HCT116 (cell line): ENCODE results near the gene AUTS2. TPM values are rescaled to one million over a fixed set of nuclear protein-coding genes. Genes with fewer than 3 reads are reported as not detected.

Experiments
- ATAC-seq: fragments of 200-7000 bp; cut with Tn5 transposase; 2 replicates; pipeline ENCODE4 v1.9.1; 2020; ENCODE audit warnings: mild to moderate bottlenecking, moderate library complexity
- BruUV-seq: library from RNA; stranded (reverse); fragments of 400-500 nt; replicated peaks from 2 replicates; lab custom pipeline; 2021; lab: Mats Ljungman, UMichigan
- CTCF ChIA-PET: fragments of 300-600 bp; sonication (Branson Sonifier 250); formaldehyde crosslinking; loops from one replicate; lab custom pipeline; 2021; ENCODE audit warnings: antibody characterized with exemption; lab: Charles Lee
- POLR2A ChIA-PET: fragments of 300-600, 350-600 bp; sonication (Branson Sonifier 250); formaldehyde crosslinking; loops from one replicate; lab custom pipeline; 2021; ENCODE audit warnings: antibody characterized with exemption; lab: Charles Lee
- RAD21 ChIA-PET, 2 experiments: fragments of 300-600 bp; sonication (Branson Sonifier 250); formaldehyde crosslinking; loops; one replicate each; lab custom pipeline; 2023; ENCODE audit warnings: low total read pairs in 2 of 2; ENCODE audit not compliant: uncharacterized antibody in 2 of 2, unreplicated experiment in 2 of 2, low non-redundant PET in 1 of 2; lab: Charles Lee
- DNase-seq: peaks from one replicate; pipeline ENCODE4 v3.0.0-alpha.2; 2010; ENCODE audit warnings: low read depth, low spot score
- H2AFZ ChIP-seq: fragments of 200-600 bp; shearing (Covaris generic), sonication (generic); 2 replicates; pipeline ENCODE4 v1.6.1; 2017; ENCODE audit warnings: low read depth, mixed run types, mixed read lengths, antibody characterized with exemption, low read length; ENCODE audit not compliant: poor library complexity, severe bottlenecking
- H3K27ac ChIP-seq: 2 replicates; pipeline ENCODE4 v1.5.1; 2012; ENCODE audit warnings: low read depth, low read length
- H3K27me3 ChIP-seq: fragments of 200-600 bp; sonication (generic); 2 replicates; pipeline ENCODE4 v1.6.1; 2016; ENCODE audit warnings: mixed run types, low read length, mixed read lengths; ENCODE audit not compliant: insufficient read depth
- H3K36me3 ChIP-seq, 2 experiments: fragments of 200-500 bp in 1 of 2; fragments of 200-600 bp in 1 of 2; sonication (Bioruptor generic) in 1 of 2; sonication (generic) in 1 of 2; 2 replicates each; pipeline versions ENCODE4 v1.5.1 to v1.6.1; 2014 to 2016; ENCODE audit warnings: low read length in 2 of 2, inconsistent platforms in 1 of 2, mixed read lengths in 1 of 2, mixed run types in 1 of 2; ENCODE audit not compliant: insufficient read depth in 2 of 2, control insufficient read depth in 1 of 2
- H3K4me1 ChIP-seq, 2 experiments: fragments of 200-600 bp in 1 of 2; sonication (generic) in 1 of 2; 2 replicates each; pipeline versions ENCODE4 v1.5.1 to v1.6.1; 2012 to 2017; ENCODE audit warnings: low read length in 2 of 2, inconsistent platforms in 1 of 2, mild to moderate bottlenecking in 1 of 2, mixed read lengths in 1 of 2, mixed run types in 1 of 2, moderate library complexity in 1 of 2; ENCODE audit not compliant: insufficient read depth in 2 of 2, control insufficient read depth in 1 of 2
- H3K4me2 ChIP-seq: fragments of 200-600 bp; sonication (generic); 2 replicates; pipeline ENCODE4 v1.6.1; 2017; ENCODE audit warnings: mixed run types, low read length, mixed read lengths
- H3K4me3 ChIP-seq, 2 experiments: fragments of 200-600 bp in 1 of 2; sonication (generic) in 1 of 2; replicated peaks in 1 of 2; 2 replicates each; pipeline ENCODE4 v1.5.1; 2011 to 2016; ENCODE audit warnings: low read length in 2 of 2, control low read depth in 1 of 2, low read depth in 1 of 2, mild to moderate bottlenecking in 1 of 2, mixed read lengths in 1 of 2, mixed run types in 1 of 2
- H3K79me2 ChIP-seq: fragments of 200-600 bp; sonication (generic); 2 replicates; pipeline ENCODE4 v1.6.1; 2017; ENCODE audit warnings: mild to moderate bottlenecking, mixed run types, low read length, moderate library complexity, mixed read lengths; ENCODE audit not compliant: insufficient read depth
- H3K9ac ChIP-seq: fragments of 200-600 bp; sonication (generic); 2 replicates; pipeline ENCODE4 v1.6.1; 2016; ENCODE audit warnings: low read length, mixed read lengths
- H3K9me2 ChIP-seq: fragments of 200-600 bp; sonication (generic), shearing (Covaris generic); 2 replicates; pipeline ENCODE4 v1.6.1; 2017; ENCODE audit warnings: mixed run types, mild to moderate bottlenecking, moderate library complexity; ENCODE audit not compliant: insufficient read depth
- H3K9me3 ChIP-seq, 2 experiments: fragments of 200-500 bp in 1 of 2; fragments of 200-600 bp in 1 of 2; sonication (Bioruptor generic) in 1 of 2; sonication (generic) in 1 of 2; 2 replicates each; pipeline ENCODE4 v1.6.1; 2014 to 2017; ENCODE audit warnings: low read length in 2 of 2, mixed read lengths in 2 of 2, inconsistent platforms in 1 of 2, low read depth in 1 of 2, mild to moderate bottlenecking in 1 of 2, mixed run types in 1 of 2, moderate library complexity in 1 of 2; ENCODE audit not compliant: control insufficient read depth in 1 of 2, insufficient read depth in 1 of 2
- H4K20me1 ChIP-seq: fragments of 200-600 bp; sonication (generic), shearing (Covaris generic); 2 replicates; pipeline ENCODE4 v1.6.1; 2017; ENCODE audit warnings: mixed run types, mild to moderate bottlenecking, moderate library complexity; ENCODE audit not compliant: insufficient read depth
- EGR1 ChIP-seq: IDR thresholded peaks from 2 replicates; pipeline ENCODE4 v1.6.1; 2012; ENCODE audit warnings: low read depth
- EZH2 ChIP-seq: fragments of 200-600 bp; sonication (generic); IDR thresholded peaks from 2 replicates; pipeline ENCODE4 v1.6.1; 2017; ENCODE audit warnings: antibody characterized with exemption, mixed run types
- EZH2phosphoT487 ChIP-seq: fragments of 200-600 bp; IDR thresholded peaks from 2 replicates; pipeline ENCODE4 v1.6.1; 2018; ENCODE audit warnings: antibody characterized with exemption, borderline replicate concordance
- FOSL1 ChIP-seq: IDR thresholded peaks from 2 replicates; pipeline ENCODE4 v1.6.1; 2012; ENCODE audit warnings: low read depth
- JUND ChIP-seq: IDR thresholded peaks from 2 replicates; pipeline ENCODE4 v1.6.1; 2012
- POLR2A ChIP-seq: IDR thresholded peaks from 2 replicates; pipeline ENCODE4 v1.7.0; 2011; ENCODE audit warnings: borderline replicate concordance; ENCODE audit not compliant: insufficient read depth, insufficient read length; ENCODE audit errors: extremely low read depth
- POLR2AphosphoS5 ChIP-seq: IDR thresholded peaks from 2 replicates; pipeline ENCODE4 v1.6.1; 2011; ENCODE audit warnings: mild to moderate bottlenecking, low read depth, low read length, moderate library complexity
- RAD21 ChIP-seq: IDR thresholded peaks from 2 replicates; pipeline ENCODE4 v1.6.1; 2012; ENCODE audit warnings: low read depth, mild to moderate bottlenecking
- TCF7L2 ChIP-seq: IDR thresholded peaks from 2 replicates; pipeline ENCODE4 v1.7.0; 2011; ENCODE audit warnings: borderline replicate concordance, inconsistent platforms; ENCODE audit not compliant: insufficient read depth, insufficient read length; ENCODE audit errors: extremely low read depth
- YY1 ChIP-seq: IDR thresholded peaks from 2 replicates; pipeline ENCODE4 v1.6.1; 2011; ENCODE audit warnings: low read length, low read depth, moderate library complexity, mild to moderate bottlenecking; ENCODE audit not compliant: insufficient replicate concordance; ENCODE audit errors: extremely low read depth
- ZFX ChIP-seq: fragments of 450-650 bp; IDR thresholded peaks from 2 replicates; pipeline ENCODE4 v1.6.1; 2017
- ZNF274 ChIP-seq: fragments of 200-500 bp; sonication (Bioruptor generic); IDR thresholded peaks from 2 replicates; pipeline ENCODE4 v1.6.1; 2014; ENCODE audit warnings: mild to moderate bottlenecking, low read depth, low read length, inconsistent platforms
- intact Hi-C: fragments of 100-400 bp; cut with micrococcal nuclease; formaldehyde crosslinking; loops from 2 replicates; pipeline ENCODE4 v1.10.0; 2022
- total RNA-seq: library from RNA; stranded (reverse); gene quantifications from one replicate; pipeline ENCODE4 v1.2.1, GENCODE V29; 2021; ENCODE audit not compliant: unreplicated experiment
- TF ChIP-seq, protein P1 (sequence below): IDR thresholded peaks from 2 replicates; pipeline ENCODE4 v1.6.1; 2012
- TF ChIP-seq, protein P2 (sequence below): IDR thresholded peaks from 2 replicates; pipeline ENCODE4 v1.6.1; 2012
- TF ChIP-seq, protein P3 (sequence below): IDR thresholded peaks from 2 replicates; pipeline ENCODE4 v1.6.1; 2011; ENCODE audit warnings: mild to moderate bottlenecking, low read length, moderate library complexity; ENCODE audit not compliant: insufficient replicate concordance; ENCODE audit errors: extremely low read depth
- TF ChIP-seq, protein P4 (sequence below), 3 experiments: fragments of 200-600 bp in 1 of 3; sonication (generic) in 1 of 3; IDR thresholded peaks in 2 of 3; conservative IDR thresholded peaks in 1 of 3; 2 replicates each; pipeline ENCODE4 v1.5.1; 2012 to 2017; ENCODE audit warnings: low read depth in 2 of 3, low read length in 2 of 3, antibody characterized with exemption in 1 of 3, borderline replicate concordance in 1 of 3, control low read depth in 1 of 3, mild to moderate bottlenecking in 1 of 3, mixed read lengths in 1 of 3, mixed run types in 1 of 3, moderate library complexity in 1 of 3; ENCODE audit not compliant: insufficient read depth in 1 of 3
- TF ChIP-seq, protein P5 (sequence below): IDR thresholded peaks from 2 replicates; pipeline ENCODE4 v1.6.1; 2012; ENCODE audit warnings: low read depth

AUTS2 gene
- total RNA-seq, 1 experiment from 2014 or later, result 0.93 TPM

DNA sequence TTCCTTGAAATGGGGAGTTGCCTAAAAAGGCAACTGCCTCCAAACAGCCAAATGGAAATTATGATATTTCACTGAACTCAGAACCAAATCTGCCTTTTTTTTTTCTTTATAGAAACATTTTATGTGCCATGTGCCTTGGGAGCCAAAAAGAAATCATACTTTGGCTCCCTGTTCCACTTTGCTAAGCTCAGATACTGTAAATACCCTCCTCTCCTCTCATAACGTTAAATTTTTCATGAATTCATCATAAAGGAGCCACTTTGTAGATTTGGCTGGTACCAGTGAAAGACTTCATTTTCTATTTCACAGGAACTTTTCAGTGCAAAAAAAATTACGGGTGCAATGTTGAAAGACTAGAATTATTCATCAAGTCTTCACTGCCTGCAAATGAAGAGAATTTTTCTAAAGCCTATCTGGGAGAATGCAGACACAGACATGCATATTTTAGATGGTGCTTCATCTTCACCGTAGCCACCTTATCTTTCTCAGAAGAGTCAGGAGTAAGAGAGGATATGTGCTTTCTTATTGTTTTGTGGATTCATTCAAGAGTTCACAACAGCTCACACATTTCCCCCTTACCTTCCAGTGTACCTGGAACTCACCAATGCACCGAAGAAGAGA is 791.4 kb downstream of the AUTS2 start:
- BruUV-seq, result no TSS peak
- no peak for ATAC-seq

More for the DNA sequence above, 791.4 kb downstream of the AUTS2 start:
- Histone ChIP-seq H3K27me3 (no peaks in the 10 kb centered on the region), H3K9me3 (peaks cover 3 to 26% of the 10 kb centered on the region in 2 experiments; a peak in 2 of 4 replicates), H3K36me3 (no peaks in the 10 kb centered on the region), H3K27ac (no peak overlapping the region), H4K20me1 (no peaks in the 10 kb centered on the region), H3K4me3 (no peak overlapping the region), H3K79me2 (no peaks in the 10 kb centered on the region), H3K9ac (no peak overlapping the region), H3K4me1 (no peaks in the 10 kb centered on the region), H3K9me2 (no peaks in the 10 kb centered on the region), H3K4me2 (no peak overlapping the region), H2AFZ (no peak overlapping the region)
- DNase-seq, result no peak
- TF ChIP-seq, protein P1, sequence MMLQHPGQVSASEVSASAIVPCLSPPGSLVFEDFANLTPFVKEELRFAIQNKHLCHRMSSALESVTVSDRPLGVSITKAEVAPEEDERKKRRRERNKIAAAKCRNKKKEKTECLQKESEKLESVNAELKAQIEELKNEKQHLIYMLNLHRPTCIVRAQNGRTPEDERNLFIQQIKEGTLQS, result no peak
- TF ChIP-seq JUND, result no peak
- no peak for TF ChIP-seq TCF7L2
- TF ChIP-seq, protein P2, sequence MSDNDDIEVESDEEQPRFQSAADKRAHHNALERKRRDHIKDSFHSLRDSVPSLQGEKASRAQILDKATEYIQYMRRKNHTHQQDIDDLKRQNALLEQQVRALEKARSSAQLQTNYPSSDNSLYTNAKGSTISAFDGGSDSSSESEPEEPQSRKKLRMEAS, result no peak
- TF ChIP-seq, protein P3, sequence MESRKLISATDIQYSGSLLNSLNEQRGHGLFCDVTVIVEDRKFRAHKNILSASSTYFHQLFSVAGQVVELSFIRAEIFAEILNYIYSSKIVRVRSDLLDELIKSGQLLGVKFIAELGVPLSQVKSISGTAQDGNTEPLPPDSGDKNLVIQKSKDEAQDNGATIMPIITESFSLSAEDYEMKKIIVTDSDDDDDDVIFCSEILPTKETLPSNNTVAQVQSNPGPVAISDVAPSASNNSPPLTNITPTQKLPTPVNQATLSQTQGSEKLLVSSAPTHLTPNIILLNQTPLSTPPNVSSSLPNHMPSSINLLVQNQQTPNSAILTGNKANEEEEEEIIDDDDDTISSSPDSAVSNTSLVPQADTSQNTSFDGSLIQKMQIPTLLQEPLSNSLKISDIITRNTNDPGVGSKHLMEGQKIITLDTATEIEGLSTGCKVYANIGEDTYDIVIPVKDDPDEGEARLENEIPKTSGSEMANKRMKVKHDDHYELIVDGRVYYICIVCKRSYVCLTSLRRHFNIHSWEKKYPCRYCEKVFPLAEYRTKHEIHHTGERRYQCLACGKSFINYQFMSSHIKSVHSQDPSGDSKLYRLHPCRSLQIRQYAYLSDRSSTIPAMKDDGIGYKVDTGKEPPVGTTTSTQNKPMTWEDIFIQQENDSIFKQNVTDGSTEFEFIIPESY, result no peak
- TF ChIP-seq POLR2A, result no peak
- TF ChIP-seq ZFX, result no peak
- TF ChIP-seq EZH2, result no peak
- TF ChIP-seq POLR2AphosphoS5, result no peak
- no peak for TF ChIP-seq EGR1
- no peak for TF ChIP-seq YY1
- no peak for TF ChIP-seq ZNF274
- TF ChIP-seq, protein P4, sequence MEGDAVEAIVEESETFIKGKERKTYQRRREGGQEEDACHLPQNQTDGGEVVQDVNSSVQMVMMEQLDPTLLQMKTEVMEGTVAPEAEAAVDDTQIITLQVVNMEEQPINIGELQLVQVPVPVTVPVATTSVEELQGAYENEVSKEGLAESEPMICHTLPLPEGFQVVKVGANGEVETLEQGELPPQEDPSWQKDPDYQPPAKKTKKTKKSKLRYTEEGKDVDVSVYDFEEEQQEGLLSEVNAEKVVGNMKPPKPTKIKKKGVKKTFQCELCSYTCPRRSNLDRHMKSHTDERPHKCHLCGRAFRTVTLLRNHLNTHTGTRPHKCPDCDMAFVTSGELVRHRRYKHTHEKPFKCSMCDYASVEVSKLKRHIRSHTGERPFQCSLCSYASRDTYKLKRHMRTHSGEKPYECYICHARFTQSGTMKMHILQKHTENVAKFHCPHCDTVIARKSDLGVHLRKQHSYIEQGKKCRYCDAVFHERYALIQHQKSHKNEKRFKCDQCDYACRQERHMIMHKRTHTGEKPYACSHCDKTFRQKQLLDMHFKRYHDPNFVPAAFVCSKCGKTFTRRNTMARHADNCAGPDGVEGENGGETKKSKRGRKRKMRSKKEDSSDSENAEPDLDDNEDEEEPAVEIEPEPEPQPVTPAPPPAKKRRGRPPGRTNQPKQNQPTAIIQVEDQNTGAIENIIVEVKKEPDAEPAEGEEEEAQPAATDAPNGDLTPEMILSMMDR (IDR thresholded peaks at IDR 0.05 in 2 of 3, conservative IDR thresholded peaks at IDR 0.05 in 1 of 3; ENCODE audit: borderline replicate concordance in 1 of 3, insufficient read depth in 1 of 3, low read depth in 2 of 3, low read length in 2 of 3), result no peak
- TF ChIP-seq EZH2phosphoT487, result no peak
- TF ChIP-seq RAD21, result no peak
- TF ChIP-seq, protein P5, sequence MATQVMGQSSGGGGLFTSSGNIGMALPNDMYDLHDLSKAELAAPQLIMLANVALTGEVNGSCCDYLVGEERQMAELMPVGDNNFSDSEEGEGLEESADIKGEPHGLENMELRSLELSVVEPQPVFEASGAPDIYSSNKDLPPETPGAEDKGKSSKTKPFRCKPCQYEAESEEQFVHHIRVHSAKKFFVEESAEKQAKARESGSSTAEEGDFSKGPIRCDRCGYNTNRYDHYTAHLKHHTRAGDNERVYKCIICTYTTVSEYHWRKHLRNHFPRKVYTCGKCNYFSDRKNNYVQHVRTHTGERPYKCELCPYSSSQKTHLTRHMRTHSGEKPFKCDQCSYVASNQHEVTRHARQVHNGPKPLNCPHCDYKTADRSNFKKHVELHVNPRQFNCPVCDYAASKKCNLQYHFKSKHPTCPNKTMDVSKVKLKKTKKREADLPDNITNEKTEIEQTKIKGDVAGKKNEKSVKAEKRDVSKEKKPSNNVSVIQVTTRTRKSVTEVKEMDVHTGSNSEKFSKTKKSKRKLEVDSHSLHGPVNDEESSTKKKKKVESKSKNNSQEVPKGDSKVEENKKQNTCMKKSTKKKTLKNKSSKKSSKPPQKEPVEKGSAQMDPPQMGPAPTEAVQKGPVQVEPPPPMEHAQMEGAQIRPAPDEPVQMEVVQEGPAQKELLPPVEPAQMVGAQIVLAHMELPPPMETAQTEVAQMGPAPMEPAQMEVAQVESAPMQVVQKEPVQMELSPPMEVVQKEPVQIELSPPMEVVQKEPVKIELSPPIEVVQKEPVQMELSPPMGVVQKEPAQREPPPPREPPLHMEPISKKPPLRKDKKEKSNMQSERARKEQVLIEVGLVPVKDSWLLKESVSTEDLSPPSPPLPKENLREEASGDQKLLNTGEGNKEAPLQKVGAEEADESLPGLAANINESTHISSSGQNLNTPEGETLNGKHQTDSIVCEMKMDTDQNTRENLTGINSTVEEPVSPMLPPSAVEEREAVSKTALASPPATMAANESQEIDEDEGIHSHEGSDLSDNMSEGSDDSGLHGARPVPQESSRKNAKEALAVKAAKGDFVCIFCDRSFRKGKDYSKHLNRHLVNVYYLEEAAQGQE, result no peak
- no peak for TF ChIP-seq FOSL1
- ChIA-PET RAD21 (no interaction called here), POLR2A (no interaction called here), CTCF (no interaction called here)
- intact Hi-C loops, result no loop called here
